Gastrocnemius medialis (tissue), 4 donors: ENCODE data around the gene TBATA.

Source experiments
- POLR2A ChIP-seq, 2 donors: fragments of 450-650 bp; IDR thresholded peaks; one replicate each; pipeline ENCODE4 v1.6.1; 2017; ENCODE audit warnings: antibody characterized with exemption in 2 of 2, mild to moderate bottlenecking in 2 of 2, moderate library complexity in 2 of 2
- TF ChIP-seq, protein P1 (sequence below), 5 experiments: fragments of 450-650 bp in 3 of 5; fragments of 200-600 bp in 2 of 5; sonication (generic) in 2 of 5; IDR thresholded peaks in 4 of 5; conservative IDR thresholded peaks in 1 of 5; 1 replicate in 4 of 5; 2 replicates in 1 of 5; pipeline ENCODE4 v1.5.1; 2016 to 2019; ENCODE audit warnings: antibody characterized with exemption in 5 of 5, mild to moderate bottlenecking in 3 of 5, moderate library complexity in 3 of 5

DNA sequence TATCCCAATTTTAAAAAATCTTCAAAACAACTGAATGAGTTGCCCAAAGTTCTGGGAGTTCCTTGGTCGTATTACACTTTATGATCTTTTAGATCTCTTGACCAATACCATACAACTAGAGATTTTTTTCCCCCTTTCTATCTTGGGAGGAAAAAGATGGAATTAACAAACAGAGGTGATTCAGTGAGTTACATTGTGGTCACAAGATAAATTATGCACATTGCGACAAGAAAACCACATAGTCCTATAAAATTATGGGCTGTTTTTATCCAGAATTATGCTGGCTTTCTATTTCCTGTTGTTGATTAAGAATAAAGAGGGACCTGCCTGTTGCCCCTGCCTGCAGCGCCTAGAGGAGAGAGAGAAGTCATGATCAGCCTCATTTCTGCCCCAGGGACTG, 22.4 kb upstream of the TBATA start:
- TF ChIP-seq, protein P1, sequence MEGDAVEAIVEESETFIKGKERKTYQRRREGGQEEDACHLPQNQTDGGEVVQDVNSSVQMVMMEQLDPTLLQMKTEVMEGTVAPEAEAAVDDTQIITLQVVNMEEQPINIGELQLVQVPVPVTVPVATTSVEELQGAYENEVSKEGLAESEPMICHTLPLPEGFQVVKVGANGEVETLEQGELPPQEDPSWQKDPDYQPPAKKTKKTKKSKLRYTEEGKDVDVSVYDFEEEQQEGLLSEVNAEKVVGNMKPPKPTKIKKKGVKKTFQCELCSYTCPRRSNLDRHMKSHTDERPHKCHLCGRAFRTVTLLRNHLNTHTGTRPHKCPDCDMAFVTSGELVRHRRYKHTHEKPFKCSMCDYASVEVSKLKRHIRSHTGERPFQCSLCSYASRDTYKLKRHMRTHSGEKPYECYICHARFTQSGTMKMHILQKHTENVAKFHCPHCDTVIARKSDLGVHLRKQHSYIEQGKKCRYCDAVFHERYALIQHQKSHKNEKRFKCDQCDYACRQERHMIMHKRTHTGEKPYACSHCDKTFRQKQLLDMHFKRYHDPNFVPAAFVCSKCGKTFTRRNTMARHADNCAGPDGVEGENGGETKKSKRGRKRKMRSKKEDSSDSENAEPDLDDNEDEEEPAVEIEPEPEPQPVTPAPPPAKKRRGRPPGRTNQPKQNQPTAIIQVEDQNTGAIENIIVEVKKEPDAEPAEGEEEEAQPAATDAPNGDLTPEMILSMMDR (IDR thresholded peaks at IDR 0.05 in 4 of 5, conservative IDR thresholded peaks at IDR 0.05 in 1 of 5): no peak
- no peak for TF ChIP-seq POLR2A (IDR thresholded peaks at IDR 0.05)
